ENCODE data around the gene DDX5. TPM values are rescaled to one million over a fixed set of nuclear protein-coding genes. Genes with fewer than 3 reads are reported as not detected.

DDX5 gene
- total RNA-seq, 6 experiments from 2014 or later = 218 to 431 (median 344) TPM

- Histone ChIP-seq H3K36me3 (peaks cover 0 to 10% (median 3%) of the 10 kb centered on the region in 4 donors), H3K4me3 (no peak overlapping the region), H3K9me3 (no peaks in the 10 kb centered on the region), H3K27me3 (no peaks in the 10 kb centered on the region), H3K4me1 (no peaks in the 10 kb centered on the region), H3K27ac (no peak overlapping the region)
- intact Hi-C loops (cut with DNase I) = no loop called here
- 80% methylated on average over 7 of the region's 10 CpGs for WGBS (ENCODE audit: insufficient coverage, low coverage, low lambda C conversion rate, missing lambda C conversion rate)
- no peak for TF ChIP-seq POLR2A (IDR thresholded peaks at IDR 0.05)
- TF ChIP-seq CTCF (IDR thresholded peaks at IDR 0.05) = no peak
- no peak for DNase-seq
- no peak for ATAC-seq
Measured at GRCh38 chr17:64547319-64547718, 41.2 kb upstream of the DDX5 start.

GRCh38 chr17:64546716-64547115, 40.6 kb upstream of the DDX5 start:
- ATAC-seq (no peak), DNase-seq (no peak)
- Histone ChIP-seq H3K27me3 (no peaks in the 10 kb centered on the region), H3K27ac (no peak overlapping the region), H3K4me1 (no peaks in the 10 kb centered on the region), H3K4me3 (no peak overlapping the region), H3K36me3 (peaks cover 0 to 10% (median 3%) of the 10 kb centered on the region in 4 donors), H3K9me3 (no peaks in the 10 kb centered on the region)
- intact Hi-C loops (cut with DNase I) = no loop called here
- no peak for TF ChIP-seq POLR2A (IDR thresholded peaks at IDR 0.05)
- no peak for TF ChIP-seq CTCF (IDR thresholded peaks at IDR 0.05)
- WGBS (ENCODE audit: insufficient coverage, low coverage, low lambda C conversion rate, missing lambda C conversion rate) = 98% methylated on average over 5 of the region's 7 CpGs

- TF ChIP-seq POLR2A (IDR thresholded peaks at IDR 0.05) (no peak), CTCF (IDR thresholded peaks at IDR 0.05) (no peak)
- Histone ChIP-seq H3K27me3 (no peaks in the 10 kb centered on the region), H3K4me3 (no peak overlapping the region), H3K27ac (no peak overlapping the region), H3K36me3 (peaks cover 0 to 10% (median 3%) of the 10 kb centered on the region in 4 donors), H3K4me1 (no peaks in the 10 kb centered on the region), H3K9me3 (no peaks in the 10 kb centered on the region)
- WGBS (ENCODE audit: insufficient coverage, low coverage, low lambda C conversion rate, missing lambda C conversion rate) = 89% methylated on average over 2 of the region's 2 CpGs
- intact Hi-C loops (cut with DNase I) = no loop called here
- DNase-seq (no peak), ATAC-seq (no peak)
Measured at GRCh38 chr17:64544742-64545141, 38.7 kb upstream of the DDX5 start.

GRCh38 chr17:64540118-64540776, 34.2 kb upstream of the DDX5 start:
- DNase-seq = no peak
- TF ChIP-seq CTCF (IDR thresholded peaks at IDR 0.05) (no peak), POLR2A (IDR thresholded peaks at IDR 0.05) (no peak)
- no peaks in the 10 kb centered on the region for H3K27me3 ChIP-seq

More at GRCh38 chr17:64540118-64540776, 34.2 kb upstream of the DDX5 start:
- intact Hi-C loops (cut with DNase I) = no loop called here
- peaks cover 0 to 29% (median 17%) of the 10 kb centered on the region in 4 donors for H3K36me3 ChIP-seq
- H3K9me3 ChIP-seq = no peaks in the 10 kb centered on the region
- no peak overlapping the region for H3K27ac ChIP-seq
- WGBS (ENCODE audit: insufficient coverage, low coverage, low lambda C conversion rate, missing lambda C conversion rate) = 96% methylated on average over 5 of the region's 5 CpGs
- H3K4me3 ChIP-seq = no peak overlapping the region
- no peak for ATAC-seq
- H3K4me1 ChIP-seq = no peaks in the 10 kb centered on the region

All from right lobe of liver (tissue), 6 donors.